Gastroesophageal sphincter (tissue), 4 donors: ENCODE results near the gene PHF2. TPM values are rescaled to one million over a fixed set of nuclear protein-coding genes. Genes with fewer than 3 reads are reported as not detected.

Experiments
- ATAC-seq: fragments of 150-250 bp; one replicate; pipeline ENCODE4 v1.9.1; 2016; ENCODE audit warnings: mild to moderate bottlenecking, moderate library complexity
- H3K27ac ChIP-seq, 4 donors: fragments of 200-600 bp; sonication (generic) in 3 of 4; 1 replicate in 3 of 4; 2 replicates in 1 of 4; pipeline ENCODE4 v1.5.1; 2016 to 2019
- H3K27me3 ChIP-seq: fragments of 200-600 bp; sonication (generic); one replicate; pipeline ENCODE4 v1.5.1; 2019
- H3K36me3 ChIP-seq, 2 donors: fragments of 200-600 bp; sonication (generic); one replicate each; pipeline ENCODE4 v1.5.1; 2019; ENCODE audit warnings: control low read depth in 1 of 2
- H3K4me1 ChIP-seq, 3 donors: fragments of 200-600 bp; sonication (generic); 1 replicate in 2 of 3; 2 replicates in 1 of 3; pipeline ENCODE4 v1.5.1; 2016 to 2019; ENCODE audit warnings: control low read depth in 2 of 3
- H3K4me3 ChIP-seq, 2 donors: fragments of 200-600 bp; sonication (generic); one replicate each; pipeline ENCODE4 v1.5.1; 2019; ENCODE audit warnings: mild to moderate bottlenecking in 1 of 2, moderate library complexity in 1 of 2
- H3K9me3 ChIP-seq, 3 donors: fragments of 200-600 bp; sonication (generic); one replicate each; pipeline ENCODE4 v1.5.1; 2017 to 2019; ENCODE audit warnings: control low read depth in 2 of 3
- CTCF ChIP-seq, 4 experiments: fragments of 200-600 bp in 2 of 4; fragments of 450-650 bp in 2 of 4; sonication (generic) in 1 of 4; IDR thresholded peaks; one replicate each; pipeline ENCODE4 v1.5.1; 2017 to 2019; ENCODE audit warnings: antibody characterized with exemption in 4 of 4, mild to moderate bottlenecking in 2 of 4, moderate library complexity in 2 of 4
- EP300 ChIP-seq: sonication (generic); formaldehyde crosslinking; IDR thresholded peaks from one replicate; pipeline ENCODE4 v1.6.1; 2017; ENCODE audit warnings: antibody characterized with exemption, mild to moderate bottlenecking
- POLR2A ChIP-seq, 2 donors: fragments of 450-650 bp; IDR thresholded peaks; one replicate each; pipeline ENCODE4 v1.6.1; 2017; ENCODE audit warnings: antibody characterized with exemption in 2 of 2, mild to moderate bottlenecking in 2 of 2, moderate library complexity in 1 of 2
- POLR2AphosphoS5 ChIP-seq: sonication (generic); formaldehyde crosslinking; IDR thresholded peaks from one replicate; pipeline ENCODE4 v1.6.1; 2017; ENCODE audit warnings: antibody characterized with exemption
- WGBS, 2 donors: methylation state at CpG; one replicate each; pipeline ENCODE4 v1.1.5; 2018; ENCODE audit warnings: low coverage in 1 of 2; 5-methylcytosine and 5-hydroxymethylcytosine counted together
- total RNA-seq, 4 donors: library from RNA; depleted of rRNA; stranded (reverse); fragments of >200 nt; gene quantifications; one replicate each; pipeline ENCODE4 v1.1.0, GENCODE V29; 2016

Gene PHF2
- total RNA-seq, 4 donors from 2014 or later, result 37.2 to 51.2 (median 39.2) TPM

DNA sequence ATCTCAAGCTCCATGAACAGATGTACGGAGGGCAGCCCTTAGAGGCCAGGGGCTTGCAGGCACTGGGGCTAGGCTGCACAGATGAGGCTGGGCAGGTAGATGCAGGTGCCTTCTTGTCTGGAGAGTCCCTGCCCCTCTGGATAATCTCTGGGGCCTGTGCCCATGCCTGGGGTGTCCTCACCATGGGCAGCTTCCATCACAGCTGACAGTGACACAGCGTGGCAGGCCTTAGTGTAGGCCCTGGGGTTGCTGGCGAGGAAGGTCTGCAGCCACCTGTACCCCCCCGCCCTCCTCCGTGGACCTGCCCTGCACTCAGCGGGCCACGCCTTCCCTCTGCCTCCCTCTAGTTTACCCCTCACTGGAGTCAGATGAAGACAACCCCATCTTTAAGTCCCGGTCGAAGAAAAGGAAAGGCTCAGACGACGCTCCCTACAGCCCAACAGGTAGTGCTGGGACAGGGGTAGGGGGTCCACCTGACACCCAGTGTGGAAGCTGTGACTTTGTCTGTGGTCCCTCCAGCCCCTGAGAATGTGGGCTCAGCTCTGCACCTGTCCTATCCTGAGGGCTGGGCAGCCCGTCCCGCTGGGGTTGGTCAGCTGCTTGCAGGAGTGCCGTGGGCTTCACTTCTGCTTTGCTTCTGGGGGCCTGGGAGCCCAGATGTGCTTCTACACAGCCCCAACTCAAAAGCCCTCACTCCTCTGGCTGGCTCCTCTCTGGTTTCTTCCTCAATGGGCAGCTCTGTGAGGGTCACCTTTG lies 98.4 kb downstream of the PHF2 start:
- TF ChIP-seq EP300 (no peak), POLR2A (IDR thresholded peaks at IDR 0.05) (no peak), POLR2AphosphoS5 (no peak), CTCF (IDR thresholded peaks at IDR 0.05) (no peak)
- H3K27me3 ChIP-seq, result no peaks in the 10 kb centered on the region
- no peak overlapping the region for H3K27ac ChIP-seq
- peaks cover 0 to 59% of the 10 kb centered on the region in 2 donors for H3K36me3 ChIP-seq
- H3K4me1 ChIP-seq, result no peaks in the 10 kb centered on the region
- no peaks in the 10 kb centered on the region for H3K9me3 ChIP-seq
- no peak overlapping the region for H3K4me3 ChIP-seq
- no peak for ATAC-seq
- 67 to 92% methylated on average over 1 to 2 of the region's 14 CpGs for WGBS, 2 donors

GRCh38 chr9:93675336-93676150 lies 99.2 kb downstream of the PHF2 start:
- H3K36me3 ChIP-seq, result peaks cover 0 to 60% of the 10 kb centered on the region in 2 donors
- TF ChIP-seq EP300 (no peak), POLR2AphosphoS5 (no peak), POLR2A (IDR thresholded peaks at IDR 0.05) (no peak)

GRCh38 chr9:93676310-93677047 lies 100.1 kb downstream of the PHF2 start:
- TF ChIP-seq POLR2A (IDR thresholded peaks at IDR 0.05) (no peak), CTCF (IDR thresholded peaks at IDR 0.05) (no peak), POLR2AphosphoS5 (no peak), EP300 (no peak)
- H3K27ac ChIP-seq, result no peak overlapping the region
- no peak for ATAC-seq
- H3K36me3 ChIP-seq, result peaks cover 0 to 60% of the 10 kb centered on the region in 2 donors
- no peak overlapping the region for H3K4me3 ChIP-seq
- H3K9me3 ChIP-seq, result no peaks in the 10 kb centered on the region
- WGBS, 2 donors, result 80 to 95% methylated on average over 1 to 4 of the region's 23 CpGs
- H3K27me3 ChIP-seq, result no peaks in the 10 kb centered on the region
- H3K4me1 ChIP-seq, result no peaks in the 10 kb centered on the region

More at GRCh38 chr9:93675336-93676150, 99.2 kb downstream of the PHF2 start:
- ATAC-seq, result no peak
- 57% methylated on average over 1 of the region's 16 CpGs; no CpG with 5 or more reads in 1 of the 2 donors for WGBS, 2 donors
- no peak overlapping the region for H3K4me3 ChIP-seq
- no peak overlapping the region for H3K27ac ChIP-seq
- no peaks in the 10 kb centered on the region for H3K27me3 ChIP-seq
- H3K9me3 ChIP-seq, result no peaks in the 10 kb centered on the region
- no peaks in the 10 kb centered on the region for H3K4me1 ChIP-seq

DNA sequence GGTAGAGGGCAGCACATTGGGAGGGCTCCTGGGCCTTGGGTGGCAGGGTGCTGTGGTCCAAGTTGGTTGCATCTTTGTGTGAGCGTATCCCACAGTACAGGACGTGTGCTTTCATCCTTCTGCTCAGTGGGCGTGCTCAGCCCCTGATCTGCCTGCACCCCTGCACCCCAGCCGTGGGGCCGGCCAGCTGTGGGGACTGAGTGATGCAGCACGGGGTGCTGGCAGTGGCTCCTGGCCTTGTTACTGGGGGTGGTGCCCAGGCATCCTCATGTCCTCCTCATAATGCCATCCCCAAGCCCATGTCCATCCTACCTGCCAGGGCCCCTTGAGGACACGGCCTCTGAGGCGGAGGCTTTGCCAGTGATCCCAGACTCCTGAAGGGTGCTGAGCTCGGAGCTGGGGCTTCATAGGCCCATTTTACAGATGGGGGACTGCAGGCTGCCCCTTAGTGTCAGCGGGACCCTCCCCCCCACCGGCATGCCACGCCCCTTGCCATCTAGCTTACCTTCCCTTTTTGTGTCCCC lies 100.7 kb downstream of the PHF2 start:
- H3K27ac ChIP-seq, result no peak overlapping the region
- H3K4me1 ChIP-seq, result peaks cover 0 to 4% (median 0%) of the 10 kb centered on the region in 3 donors
- H3K9me3 ChIP-seq, result no peaks in the 10 kb centered on the region
- no peak overlapping the region for H3K4me3 ChIP-seq
- WGBS, 2 donors, result 60% methylated on average over 1 of the region's 12 CpGs; no CpG with 5 or more reads in 1 of the 2 donors
- ATAC-seq, result no peak
- TF ChIP-seq CTCF (IDR thresholded peaks at IDR 0.05) (no peak), POLR2AphosphoS5 (no peak), EP300 (no peak), POLR2A (IDR thresholded peaks at IDR 0.05) (no peak)
- H3K36me3 ChIP-seq, result peaks cover 0 to 60% of the 10 kb centered on the region in 2 donors
- no peaks in the 10 kb centered on the region for H3K27me3 ChIP-seq

DNA sequence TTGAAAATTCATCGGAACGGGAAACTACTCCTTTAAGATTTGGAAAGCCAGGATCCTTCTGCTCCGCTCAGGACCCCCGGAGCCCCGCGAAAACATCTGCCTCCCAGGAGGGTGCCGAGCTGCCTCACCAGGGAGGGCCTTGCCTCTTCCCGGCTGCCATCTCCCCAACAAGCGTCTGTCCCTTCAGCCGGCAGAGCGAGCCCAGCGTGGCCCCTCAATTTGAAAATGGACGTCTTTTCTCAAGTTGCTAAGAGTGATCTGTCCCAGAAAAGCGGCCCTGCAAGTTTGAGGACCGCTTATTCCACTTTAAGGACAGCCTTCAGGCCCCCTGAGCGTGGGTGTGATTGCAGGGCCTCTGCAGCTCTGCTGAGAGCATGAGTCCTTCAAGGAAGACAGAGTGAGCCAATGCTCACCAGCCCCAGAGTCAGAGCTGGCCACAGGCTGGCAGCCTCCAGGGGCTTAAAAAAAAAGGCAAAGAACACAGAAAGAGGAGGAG lies 101.3 kb downstream of the PHF2 start:
- 95 to 100% methylated on average over 11 to 12 of the region's 16 CpGs for WGBS, 2 donors
- Histone ChIP-seq H3K36me3 (peaks cover 0 to 60% of the 10 kb centered on the region in 2 donors), H3K27ac (no peak overlapping the region), H3K4me3 (no peak overlapping the region), H3K9me3 (no peaks in the 10 kb centered on the region), H3K4me1 (peaks cover 0 to 10% (median 0%) of the 10 kb centered on the region in 3 donors), H3K27me3 (no peaks in the 10 kb centered on the region)
- TF ChIP-seq CTCF (IDR thresholded peaks at IDR 0.05) (no peak), POLR2A (IDR thresholded peaks at IDR 0.05) (no peak), POLR2AphosphoS5 (no peak), EP300 (no peak)
- ATAC-seq, result no peak
